IMR-90 (cell line): Measurements from ENCODE around the gene CDKL5. TPM values are rescaled to one million over a fixed set of nuclear protein-coding genes. Genes with fewer than 3 reads are reported as not detected.

Experiments used
- ATAC-seq: fragments of 200-7000 bp; cut with Tn5 transposase; 2 replicates; pipeline ENCODE4 v1.9.1; 2020; ENCODE audit warnings: low read depth, mild to moderate bottlenecking, moderate library complexity
- BruUV-seq: library from RNA; stranded (reverse); fragments of 400-500 nt; replicated peaks from 2 replicates; lab custom pipeline; 2021; lab: Mats Ljungman, UMichigan
- CTCF ChIA-PET: fragments of 300-600 bp; formaldehyde crosslinking; extraction: SDS; loops from one replicate; lab custom pipeline; 2021; ENCODE audit warnings: antibody characterized with exemption; lab: Yijun Ruan, JAX
- POLR2A ChIA-PET: fragments of 300-600 bp; sonication (Branson Sonifier 250); formaldehyde crosslinking; loops from one replicate; lab custom pipeline; 2022; ENCODE audit warnings: antibody characterized with exemption; ENCODE audit not compliant: unreplicated experiment; lab: Charles Lee
- DNase-seq: peaks from one replicate; pipeline ENCODE4 v3.0.0; 2013
- H2AFZ ChIP-seq: replicated peaks from 2 replicates; pipeline ENCODE3; 2013; ENCODE audit warnings: low read length, mild to moderate bottlenecking; ENCODE audit not compliant: poor library complexity
- H2AK5ac ChIP-seq: 2 replicates; pipeline ENCODE4 v1.6.1; 2013; ENCODE audit warnings: low read depth, low read length, inconsistent platforms
- H2AK9ac ChIP-seq: replicated peaks from 2 replicates; pipeline ENCODE3; 2013; ENCODE audit warnings: mild to moderate bottlenecking, low read depth, low read length, moderate library complexity; ENCODE audit not compliant: poor library complexity
- H2BK120ac ChIP-seq: 2 replicates; pipeline ENCODE4 v1.6.1; 2013; ENCODE audit warnings: low read depth, low read length, inconsistent platforms
- H2BK15ac ChIP-seq: 3 replicates; pipeline ENCODE4 v1.6.1; 2013; ENCODE audit warnings: low read depth, low read length, inconsistent platforms
- H2BK20ac ChIP-seq: 2 replicates; pipeline ENCODE4 v1.6.1; 2013; ENCODE audit warnings: low read depth, mild to moderate bottlenecking, inconsistent platforms, low read length, moderate library complexity
- H2BK5ac ChIP-seq: 2 replicates; pipeline ENCODE4 v1.6.1; 2013; ENCODE audit warnings: mild to moderate bottlenecking, low read depth, low read length, inconsistent platforms; ENCODE audit not compliant: poor library complexity, severe bottlenecking
- H3K14ac ChIP-seq: replicated peaks from 2 replicates; pipeline ENCODE4 v1.6.1; 2013; ENCODE audit warnings: low read depth, low read length, inconsistent platforms
- H3K18ac ChIP-seq: 2 replicates; pipeline ENCODE4 v1.6.1; 2013; ENCODE audit warnings: low read depth, low read length, control low read depth
- H3K23ac ChIP-seq: 2 replicates; pipeline ENCODE4 v1.6.1; 2013; ENCODE audit warnings: low read depth, low read length, inconsistent platforms
- H3K27ac ChIP-seq: 2 replicates; pipeline ENCODE4 v1.5.1; 2013; ENCODE audit warnings: mild to moderate bottlenecking, control low read depth, low read length; ENCODE audit not compliant: insufficient read depth
- H3K27me3 ChIP-seq: 2 replicates; pipeline ENCODE4 v1.6.1; 2013; ENCODE audit warnings: low read length; ENCODE audit not compliant: control insufficient read depth, insufficient read depth
- H3K36me3 ChIP-seq: 2 replicates; pipeline ENCODE4 v1.6.1; 2013; ENCODE audit warnings: low read length, mixed read lengths; ENCODE audit not compliant: control insufficient read depth, insufficient read depth
- H3K4ac ChIP-seq: 2 replicates; pipeline ENCODE4 v1.6.1; 2013; ENCODE audit warnings: low read depth, low read length, inconsistent platforms
- H3K4me1 ChIP-seq: 2 replicates; pipeline ENCODE4 v1.6.1; 2013; ENCODE audit warnings: low read length, mixed read lengths; ENCODE audit not compliant: control insufficient read depth, insufficient read depth
- H3K4me2 ChIP-seq: 2 replicates; pipeline ENCODE4 v1.6.1; 2013; ENCODE audit warnings: low read depth, mild to moderate bottlenecking, control low read depth, low read length, moderate library complexity
- H3K4me3 ChIP-seq: 2 replicates; pipeline ENCODE4 v1.5.1; 2013; ENCODE audit warnings: low read depth, mild to moderate bottlenecking, control low read depth, low read length, moderate library complexity; ENCODE audit not compliant: insufficient read depth
- H3K56ac ChIP-seq: 2 replicates; pipeline ENCODE4 v1.6.1; 2013; ENCODE audit warnings: low read length, inconsistent platforms; ENCODE audit not compliant: insufficient read depth; ENCODE audit errors: extremely low read depth
- H3K79me1 ChIP-seq, 2 experiments: 2 replicates each; pipeline ENCODE4 v1.6.1; 2013; ENCODE audit warnings: low read length in 2 of 2, inconsistent platforms in 1 of 2, low read depth in 1 of 2
- H3K9ac ChIP-seq: 2 replicates; pipeline ENCODE4 v1.6.1; 2013; ENCODE audit warnings: low read depth, low read length, control low read depth
- H3K9me1 ChIP-seq: 2 replicates; pipeline ENCODE4 v1.6.1; 2013; ENCODE audit warnings: low read length, inconsistent platforms; ENCODE audit not compliant: insufficient read depth
- H3K9me3 ChIP-seq: 2 replicates; pipeline ENCODE4 v1.6.1; 2013; ENCODE audit warnings: low read length; ENCODE audit not compliant: control insufficient read depth, insufficient read depth
- H4K20me1 ChIP-seq: 2 replicates; pipeline ENCODE4 v1.6.1; 2013; ENCODE audit warnings: low read length, inconsistent platforms; ENCODE audit not compliant: insufficient read depth
- H4K5ac ChIP-seq: 2 replicates; pipeline ENCODE4 v1.6.1; 2013; ENCODE audit warnings: mild to moderate bottlenecking, low read depth, low read length, control low read depth
- H4K8ac ChIP-seq, 2 experiments: 2 replicates each; pipeline ENCODE4 v1.6.1; 2013; ENCODE audit warnings: low read depth in 2 of 2, low read length in 2 of 2, control low read depth in 1 of 2, inconsistent platforms in 1 of 2
- H4K91ac ChIP-seq: 2 replicates; pipeline ENCODE4 v1.6.1; 2013; ENCODE audit warnings: low read depth, low read length, inconsistent platforms; ENCODE audit not compliant: insufficient read depth
- BHLHE40 ChIP-seq: fragments of 150-350 bp; IDR thresholded peaks from 2 replicates; pipeline ENCODE4 v1.6.1; 2016; ENCODE audit warnings: mild to moderate bottlenecking, low read depth, low read length
- CEBPB ChIP-seq: IDR thresholded peaks from 2 replicates; pipeline ENCODE4 v1.6.1; 2012; ENCODE audit warnings: low read depth, low read length, improper control_type of control experiment
- CHD1 ChIP-seq: IDR thresholded peaks from 2 replicates; pipeline ENCODE4 v1.6.1; 2012; ENCODE audit warnings: low read depth, low read length, improper control_type of control experiment
- CTCF ChIP-seq: conservative IDR thresholded peaks from 2 replicates; pipeline ENCODE4 v1.5.1; 2012; ENCODE audit warnings: mild to moderate bottlenecking, low read depth, low read length, improper control_type of control experiment
- MAFK ChIP-seq: IDR thresholded peaks from 2 replicates; pipeline ENCODE4 v1.6.1; 2012; ENCODE audit warnings: low read depth, low read length, improper control_type of control experiment
- MAZ ChIP-seq: IDR thresholded peaks from 2 replicates; pipeline ENCODE4 v1.6.1; 2012; ENCODE audit warnings: low read depth, mild to moderate bottlenecking, low read length, improper control_type of control experiment, moderate library complexity, borderline replicate concordance
- POLR2A ChIP-seq: IDR thresholded peaks from 2 replicates; pipeline ENCODE4 v1.6.1; 2012; ENCODE audit warnings: mild to moderate bottlenecking, low read depth, low read length
- SMC3 ChIP-seq: fragments of 150-350 bp; IDR thresholded peaks from 2 replicates; pipeline ENCODE4 v1.6.1; 2016; ENCODE audit warnings: low read depth, mild to moderate bottlenecking, antibody characterized with exemption, low read length, moderate library complexity
- USF2 ChIP-seq: fragments of 150-350 bp; IDR thresholded peaks from 2 replicates; pipeline ENCODE4 v1.6.1; 2017; ENCODE audit warnings: mild to moderate bottlenecking, antibody characterized with exemption, low read length, low read depth
- WGBS, 2 experiments: methylation state at CpG; one replicate each; pipeline versions ENCODE4 v1.1.5 to v1.1.7; 2013; ENCODE audit warnings: missing lambda C conversion rate in 2 of 2; ENCODE audit not compliant: insufficient read length in 1 of 2; ENCODE audit errors: extremely low coverage in 2 of 2; 5-methylcytosine and 5-hydroxymethylcytosine counted together
- dilution Hi-C: fragments of 300-500 bp; cut with HindIII; formaldehyde crosslinking; loops from one replicate; pipeline ENCODE4 v1.14.3; 2018; ENCODE audit warnings: low sequenced_read_pairs; ENCODE audit not compliant: unreplicated experiment
- in situ Hi-C: fragments of 300-500 bp; cut with MboI; formaldehyde crosslinking; loops from 3 replicates; pipeline ENCODE4 v1.14.3; 2019; ENCODE audit warnings: low sequenced_read_pairs, inconsistent platforms, mixed read lengths
- intact Hi-C: fragments of 100-400 bp; cut with micrococcal nuclease; formaldehyde crosslinking; loops from 2 replicates; pipeline ENCODE4 v1.10.0; 2022
- polyA plus RNA-seq, 3 experiments: library from polyadenylated mRNA; depleted of rRNA; stranded (reverse); fragments of >200 nt; gene quantifications; 2 replicates each; pipeline ENCODE4 v1.2.3, GENCODE V29; 2012; ENCODE audit warnings: low replicate concordance in 1 of 3
- total RNA-seq: library from RNA; depleted of rRNA; stranded (reverse); fragments of >200 nt; gene quantifications from 2 replicates; pipeline ENCODE4 v1.2.3, GENCODE V29; 2012
- TF ChIP-seq, protein P1 (sequence below): fragments of 150-350 bp; IDR thresholded peaks from 2 replicates; pipeline ENCODE4 v1.6.1; 2016; ENCODE audit warnings: low read depth, mild to moderate bottlenecking, low read length, moderate library complexity, borderline replicate concordance

CDKL5 gene
- total and polyA plus RNA-seq, 2 of the 4 experiments (the other 2 are of a cell fraction): 3.5 to 9.7 TPM

DNA sequence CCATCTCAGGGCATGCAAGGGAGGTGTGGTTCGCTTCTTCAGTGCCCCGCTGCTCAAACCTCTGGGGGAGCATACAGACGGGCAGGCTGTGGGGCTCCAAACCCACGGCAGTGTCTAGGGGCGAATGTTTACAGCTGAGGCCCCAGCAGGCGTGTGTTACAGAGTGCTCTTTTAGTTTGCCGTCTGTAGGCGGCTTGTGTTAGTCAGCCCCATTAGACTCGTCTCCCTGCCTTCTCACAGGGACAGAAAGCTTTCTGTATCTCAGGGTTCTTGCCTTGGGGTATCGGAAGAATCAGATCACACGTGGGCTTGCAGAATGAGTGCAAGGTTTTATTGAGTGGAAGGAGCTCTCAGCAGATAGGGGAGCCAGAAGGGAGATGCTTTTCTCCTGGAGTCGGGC is 235.9 kb downstream of the CDKL5 start:
- H3K14ac ChIP-seq: no peak overlapping the region
- no peak overlapping the region for H2BK5ac ChIP-seq
- H2BK120ac ChIP-seq: no peak overlapping the region
- TF ChIP-seq CHD1 (no peak), CTCF (no peak), SMC3 (no peak), USF2 (no peak), POLR2A (no peak), MAFK (no peak), MAZ (no peak), BHLHE40 (no peak), CEBPB (no peak)
- TF ChIP-seq, protein P1, sequence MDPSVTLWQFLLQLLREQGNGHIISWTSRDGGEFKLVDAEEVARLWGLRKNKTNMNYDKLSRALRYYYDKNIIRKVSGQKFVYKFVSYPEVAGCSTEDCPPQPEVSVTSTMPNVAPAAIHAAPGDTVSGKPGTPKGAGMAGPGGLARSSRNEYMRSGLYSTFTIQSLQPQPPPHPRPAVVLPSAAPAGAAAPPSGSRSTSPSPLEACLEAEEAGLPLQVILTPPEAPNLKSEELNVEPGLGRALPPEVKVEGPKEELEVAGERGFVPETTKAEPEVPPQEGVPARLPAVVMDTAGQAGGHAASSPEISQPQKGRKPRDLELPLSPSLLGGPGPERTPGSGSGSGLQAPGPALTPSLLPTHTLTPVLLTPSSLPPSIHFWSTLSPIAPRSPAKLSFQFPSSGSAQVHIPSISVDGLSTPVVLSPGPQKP: no peak
- no peak overlapping the region for H2BK15ac ChIP-seq
- H3K4ac ChIP-seq: no peak overlapping the region
- no peaks in the 10 kb centered on the region for H3K4me1 ChIP-seq
- H3K56ac ChIP-seq: no peak overlapping the region
- no peaks in the 10 kb centered on the region for H3K9me1 ChIP-seq
- no peak overlapping the region for H3K4me3 ChIP-seq
- no peaks in the 10 kb centered on the region for H4K20me1 ChIP-seq
- DNase-seq (no peak), ATAC-seq (no peak)
- ChIA-PET POLR2A (no interaction called here), CTCF (no interaction called here)
- no peak overlapping the region for H3K4me2 ChIP-seq
- no peak overlapping the region for H3K27ac ChIP-seq
- H4K5ac ChIP-seq: no peak overlapping the region
- in situ Hi-C loops: no loop called here
- H3K23ac ChIP-seq: no peak overlapping the region
- dilution Hi-C loops: no loop called here
- H3K79me1 ChIP-seq: no peaks in the 10 kb centered on the region
- no peaks in the 10 kb centered on the region for H3K36me3 ChIP-seq
- H3K9me3 ChIP-seq: no peaks in the 10 kb centered on the region
- H3K9ac ChIP-seq: no peak overlapping the region
- no peak overlapping the region for H4K91ac ChIP-seq
- no peaks in the 10 kb centered on the region for H3K27me3 ChIP-seq
- H3K18ac ChIP-seq: no peak overlapping the region
- intact Hi-C loops: no loop called here
- no peak overlapping the region for H2AK9ac ChIP-seq
- H2BK20ac ChIP-seq: no peak overlapping the region
- no peak overlapping the region for H2AK5ac ChIP-seq
- H4K8ac ChIP-seq: no peak overlapping the region
- no TSS peak for BruUV-seq
- WGBS, 2 experiments: 68% methylated on average over 4 of the region's 12 CpGs; no CpG with 5 or more reads in 1 of the 2 experiments
- no peak overlapping the region for H2AFZ ChIP-seq
